Activated naive CD4-positive, alpha-beta T cell (primary cell): ENCODE measurements around the gene CD28.

ENCODE experiments used
- DNase-seq, 4 experiments: peaks; one replicate each; lab custom pipeline; 2025; lab: John Stamatoyannopoulos, UW

The CD28 gene

DNA sequence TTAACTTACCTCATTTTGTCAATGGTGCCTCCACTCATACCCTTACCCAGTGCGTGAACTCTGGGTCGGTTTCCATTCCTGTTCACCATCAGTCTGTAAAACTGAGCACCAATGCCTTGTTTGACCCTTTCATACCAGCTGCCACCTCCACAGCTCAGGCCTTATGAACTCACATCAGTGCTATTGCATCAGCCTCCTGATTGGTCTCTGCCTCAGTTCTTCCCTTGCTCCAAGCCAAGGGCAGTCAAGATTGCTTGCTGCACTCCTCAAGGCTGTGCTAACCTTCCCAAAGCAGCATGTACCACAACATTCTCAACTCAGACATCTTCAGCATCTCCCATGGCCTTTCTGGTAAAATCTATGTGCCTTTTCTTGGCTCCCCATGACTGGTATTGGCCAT is 9.3 kb downstream of the CD28 start:
- no peak for DNase-seq

DNA sequence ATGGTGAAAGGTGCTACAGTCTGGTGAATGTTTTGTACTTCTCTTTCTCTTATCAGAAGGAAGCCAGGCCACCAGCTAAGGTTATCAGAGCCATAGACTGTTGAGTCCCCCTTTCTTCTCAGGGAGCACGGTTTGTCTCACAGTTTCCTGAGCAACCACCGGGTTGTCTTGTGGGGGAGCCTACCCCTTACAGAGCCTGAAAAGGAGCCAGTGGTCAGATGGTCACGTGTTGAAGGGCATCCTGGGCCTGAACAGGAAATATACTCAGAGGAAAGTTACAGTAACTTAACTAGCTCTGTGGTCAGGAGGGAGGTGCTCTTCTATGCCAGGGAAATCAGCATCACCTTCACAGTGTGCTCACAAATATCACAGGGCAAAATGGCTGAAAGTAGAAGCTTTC is 11.6 kb downstream of the CD28 start:
- no peak for DNase-seq

DNA sequence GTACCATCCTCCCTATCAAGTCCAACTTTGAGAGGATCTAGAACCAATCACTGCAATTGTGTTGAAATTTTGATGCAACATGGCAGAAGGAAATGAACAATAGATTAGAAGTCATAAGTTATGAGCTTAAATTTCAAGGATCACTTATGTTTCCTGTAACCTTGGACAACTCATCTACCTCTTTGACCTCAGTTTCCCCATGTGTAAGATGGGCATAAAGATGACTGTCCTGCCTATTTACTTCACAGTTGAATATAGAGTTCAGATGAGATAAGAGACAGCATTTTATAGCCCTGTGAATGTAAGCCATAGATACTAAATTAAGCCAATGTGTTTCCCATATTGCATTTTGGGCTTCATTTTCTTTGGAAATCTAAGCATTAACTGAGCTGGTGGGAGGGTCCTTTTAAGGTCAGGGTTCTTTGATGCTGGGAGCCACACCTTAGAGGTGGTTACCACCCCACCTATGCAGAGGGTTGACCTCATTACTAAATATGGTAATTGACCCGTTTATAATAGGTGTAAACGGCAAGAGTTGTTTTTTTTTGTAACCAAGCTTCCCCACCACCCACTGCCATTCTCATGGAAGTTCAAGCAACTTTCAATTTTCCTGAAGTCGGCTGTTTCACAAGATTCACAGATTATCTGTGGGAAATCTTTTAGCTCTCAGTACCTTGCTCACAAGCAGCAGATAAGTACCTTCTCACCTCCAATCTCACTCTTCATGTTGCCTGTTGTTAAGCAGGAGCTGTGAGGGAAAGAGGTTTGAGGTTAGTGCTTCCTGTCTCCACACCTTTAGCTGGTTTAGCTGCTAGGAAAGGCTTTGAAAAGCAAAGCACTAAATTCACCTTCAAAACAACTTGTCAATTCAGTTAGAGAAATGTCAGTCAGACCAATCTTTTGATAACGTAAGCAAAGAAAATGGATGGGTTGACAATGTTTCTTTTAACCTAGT is 13.3 kb downstream of the CD28 start:
- DNase-seq: no peak

DNA sequence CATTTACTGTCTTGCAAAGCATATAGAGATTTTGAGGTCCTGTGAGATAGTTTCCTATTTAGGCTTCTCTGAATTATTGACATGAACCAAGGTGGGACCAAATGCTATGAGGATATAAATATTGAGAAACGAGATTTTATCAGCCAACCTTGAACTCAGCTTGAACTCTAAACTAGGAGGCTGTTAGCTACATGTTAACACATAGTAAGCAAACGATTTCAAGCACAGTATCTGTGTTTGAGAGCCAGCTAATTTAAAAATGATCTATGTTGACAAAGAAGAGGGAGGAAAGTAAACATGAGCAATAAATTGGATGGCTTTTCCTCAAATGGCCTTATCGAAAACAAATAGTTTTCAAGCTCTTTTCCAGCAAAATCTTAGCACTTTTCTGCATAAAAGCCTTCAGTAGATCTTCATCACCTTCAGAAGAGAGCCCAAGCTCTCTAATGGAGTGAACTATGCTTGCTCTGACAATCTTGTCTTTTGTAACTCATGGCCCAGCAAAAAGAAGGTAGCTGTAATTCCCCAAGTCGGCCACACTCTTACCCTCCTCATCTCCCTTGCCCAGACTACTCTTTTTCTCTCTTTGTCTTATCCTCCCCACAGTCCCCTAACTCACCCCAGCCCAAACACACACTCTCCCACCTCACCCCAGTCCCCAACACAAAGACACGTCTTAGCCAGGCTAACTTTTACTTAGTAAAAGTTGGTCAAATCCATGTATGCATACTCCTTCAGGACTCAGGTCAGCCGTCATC is 14.7 kb downstream of the CD28 start:
- no peak for DNase-seq

DNA sequence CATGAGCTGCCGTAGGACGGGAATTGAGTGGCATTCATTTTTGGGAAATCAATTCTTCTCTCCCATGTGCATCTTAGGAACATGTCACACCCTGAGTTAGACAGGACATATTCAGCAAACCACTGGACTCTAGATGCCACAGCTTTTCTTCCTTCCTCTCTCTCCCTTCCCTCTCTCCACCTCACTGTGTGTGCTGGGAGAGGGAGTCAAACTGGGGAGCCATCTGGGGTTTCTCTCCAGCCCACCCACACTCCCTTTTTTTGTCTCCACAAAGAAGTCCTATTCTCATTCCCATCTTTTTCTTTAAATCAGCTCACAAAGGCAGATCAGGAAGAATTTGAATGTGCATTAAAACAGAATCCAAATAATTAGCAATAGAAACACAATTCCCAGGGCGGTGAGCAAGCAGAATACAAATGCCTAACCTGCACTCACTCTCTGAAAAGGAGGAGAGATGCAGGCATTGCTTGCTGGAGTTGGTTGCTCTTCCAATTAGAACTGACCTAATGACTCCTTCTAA is 15.4 kb downstream of the CD28 start:
- DNase-seq: no peak

DNA sequence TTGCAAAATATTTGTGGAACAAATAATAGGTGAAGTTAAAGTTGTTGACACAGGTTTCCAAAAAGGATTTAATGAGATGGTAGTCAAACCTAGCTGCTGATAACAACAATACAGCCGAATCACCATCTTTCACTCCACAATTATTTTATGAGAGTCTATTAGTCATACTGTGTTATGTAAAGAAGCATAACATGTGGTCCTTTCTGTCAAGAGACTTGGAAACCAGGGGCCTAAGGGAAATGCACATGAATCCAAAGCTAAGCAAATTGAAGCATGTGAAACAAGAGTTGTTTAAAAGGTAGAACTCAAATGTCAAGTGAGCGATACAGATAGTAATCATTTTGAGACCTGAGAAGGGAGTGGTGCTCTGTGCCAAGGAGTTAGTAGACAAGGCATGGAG is 16.0 kb downstream of the CD28 start:
- no peak for DNase-seq

DNA sequence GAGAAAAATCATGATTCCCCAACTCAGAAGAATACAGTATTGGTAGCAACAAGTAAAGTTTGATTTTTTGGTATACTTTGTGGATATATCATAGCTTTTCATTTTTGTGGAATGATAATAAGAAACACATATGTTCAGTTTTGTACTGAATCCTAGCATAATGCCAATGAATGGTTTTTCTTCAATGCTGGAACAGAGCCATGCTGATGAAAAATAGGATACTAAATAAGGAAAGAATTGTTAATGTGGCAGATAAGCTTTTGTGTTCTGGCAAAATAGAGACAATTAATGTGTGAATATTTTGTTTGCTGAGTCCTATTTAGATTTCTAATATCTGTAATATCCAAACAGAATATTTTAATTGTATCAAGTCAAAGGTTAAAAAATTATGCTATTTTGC is 21.9 kb downstream of the CD28 start:
- DNase-seq: no peak

DNA sequence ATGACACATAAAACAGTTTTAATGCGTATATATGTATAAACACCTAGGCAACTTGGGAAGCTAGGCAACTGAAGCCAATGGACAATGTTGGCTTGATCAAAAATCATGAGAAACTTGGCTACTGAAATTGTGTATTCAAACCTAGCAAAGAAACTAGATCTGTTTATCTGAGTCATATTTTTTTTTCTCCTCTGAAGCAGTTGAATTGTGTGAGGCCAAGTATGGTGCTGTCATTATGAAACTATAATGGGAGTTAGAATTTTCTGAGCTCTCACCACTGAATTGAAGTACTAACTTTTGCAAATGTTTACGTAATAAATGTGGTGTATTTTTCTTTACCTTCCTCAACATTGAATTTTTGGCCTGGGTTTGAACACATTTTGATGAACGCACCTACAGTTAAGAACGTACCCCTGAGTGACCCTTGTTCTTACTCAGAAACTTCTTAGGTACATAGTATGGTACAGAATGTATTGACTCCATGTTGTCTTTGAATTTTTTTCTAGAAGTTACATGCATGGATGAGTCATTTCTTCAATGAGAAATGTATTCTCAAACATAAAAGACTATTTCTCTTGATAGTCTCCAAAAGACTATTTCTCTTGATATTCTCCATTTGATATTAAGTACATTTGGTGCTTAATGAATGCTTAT is 23.8 kb downstream of the CD28 start:
- no peak for DNase-seq

DNA sequence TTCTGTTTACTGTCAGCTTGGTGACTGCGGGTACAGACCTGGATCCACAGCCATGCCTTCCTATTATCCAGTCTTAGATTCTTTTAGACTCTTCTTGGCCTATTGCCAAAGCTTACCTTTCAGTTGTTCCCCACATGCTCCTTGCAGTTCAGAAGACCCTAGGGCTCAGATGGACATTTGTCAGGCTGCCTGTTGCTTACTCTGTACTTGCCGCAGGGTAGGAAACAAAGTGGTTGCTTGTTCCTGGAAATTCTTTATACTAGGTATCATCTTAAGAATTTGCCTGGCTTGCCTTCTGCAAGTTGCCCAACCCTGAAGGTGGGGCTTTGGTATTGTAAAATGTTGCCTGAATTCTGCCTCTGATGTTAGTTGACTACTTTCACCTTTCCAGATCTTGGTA is 24.4 kb downstream of the CD28 start:
- no peak for DNase-seq

DNA sequence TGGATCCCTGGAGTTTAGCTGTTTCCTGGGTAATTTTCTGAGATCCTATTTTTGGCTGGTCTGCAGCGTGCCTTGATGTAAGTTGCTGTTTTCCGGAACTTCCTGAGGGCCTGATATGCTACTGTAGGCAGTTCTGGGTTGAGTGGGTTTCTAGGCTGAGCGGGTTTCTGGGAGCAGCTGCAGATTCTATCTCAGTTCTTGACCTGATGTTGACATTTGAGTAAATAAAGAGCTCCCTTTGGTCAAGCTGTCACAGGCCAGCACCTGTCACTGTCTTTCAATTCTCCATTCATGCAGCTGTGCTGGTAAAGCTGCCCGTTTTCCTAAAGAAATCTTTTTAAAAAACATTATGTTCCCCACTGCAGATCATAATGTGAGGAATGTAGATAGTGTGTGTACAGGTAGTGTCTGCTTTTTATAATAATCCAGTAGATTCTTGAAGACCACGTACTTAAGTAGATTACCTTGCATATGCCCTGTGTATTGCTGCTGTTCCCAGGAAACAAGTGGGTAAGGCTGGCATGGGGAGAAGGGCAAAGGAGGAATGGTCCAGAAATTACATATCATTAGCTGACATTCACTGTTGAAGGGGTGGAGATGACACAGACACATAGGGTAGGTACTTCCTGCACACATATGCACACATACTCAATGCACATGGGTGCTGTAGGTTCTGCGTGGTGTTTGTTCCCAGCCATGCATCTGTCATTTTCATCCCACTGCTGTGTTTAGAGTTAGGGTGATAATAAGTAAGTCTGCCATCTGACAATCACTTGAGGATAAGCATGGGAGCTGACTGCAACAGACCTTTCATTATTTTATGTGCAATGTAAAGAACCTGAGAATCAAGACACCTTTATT is 25.9 kb downstream of the CD28 start:
- no peak for DNase-seq

DNA sequence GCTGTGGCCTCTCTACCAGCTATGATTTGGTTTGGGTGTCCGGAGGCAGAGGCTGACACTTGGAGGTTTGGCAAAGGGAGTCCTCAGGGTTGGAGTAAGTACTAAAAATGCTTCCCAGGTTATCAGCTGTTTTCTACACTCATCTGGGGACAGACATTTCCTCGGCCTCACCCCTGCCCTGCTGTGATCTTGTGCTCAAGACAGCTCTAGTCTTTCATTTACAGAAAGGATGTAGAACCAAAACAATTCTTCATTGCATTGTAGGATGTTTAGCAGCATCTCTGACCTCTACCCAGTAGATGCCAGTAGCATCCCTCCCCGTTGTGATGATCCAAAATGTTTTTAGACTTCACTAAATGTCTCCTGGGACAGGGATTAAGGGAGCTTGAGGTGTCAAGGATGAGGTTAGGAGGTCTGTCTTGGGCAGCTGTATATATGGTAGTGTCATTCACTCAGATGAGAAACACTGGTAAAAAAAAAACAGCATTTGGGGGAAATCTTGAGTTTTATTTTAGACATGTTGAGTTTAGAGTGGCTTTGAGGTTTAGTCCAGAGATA is 26.6 kb downstream of the CD28 start:
- DNase-seq: no peak

DNA sequence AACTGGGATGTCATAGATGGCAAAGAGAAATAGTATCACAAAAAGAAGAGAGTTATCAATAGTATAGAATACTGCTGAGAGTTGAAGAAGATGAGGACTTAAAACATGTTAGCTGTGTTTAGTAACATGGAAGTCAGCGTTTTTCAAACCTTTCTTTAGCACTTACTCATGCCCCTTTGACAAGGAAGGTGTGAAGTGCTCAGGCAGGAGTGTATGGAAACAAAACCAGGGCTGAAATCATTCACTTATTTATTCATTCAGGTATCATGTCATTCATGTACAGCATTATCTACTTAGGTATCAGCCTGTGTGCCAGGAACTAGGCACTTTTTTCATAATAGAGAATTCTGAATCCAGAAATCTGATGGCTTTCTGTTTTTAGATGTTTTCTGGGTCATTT is 27.2 kb downstream of the CD28 start:
- DNase-seq: no peak

DNA sequence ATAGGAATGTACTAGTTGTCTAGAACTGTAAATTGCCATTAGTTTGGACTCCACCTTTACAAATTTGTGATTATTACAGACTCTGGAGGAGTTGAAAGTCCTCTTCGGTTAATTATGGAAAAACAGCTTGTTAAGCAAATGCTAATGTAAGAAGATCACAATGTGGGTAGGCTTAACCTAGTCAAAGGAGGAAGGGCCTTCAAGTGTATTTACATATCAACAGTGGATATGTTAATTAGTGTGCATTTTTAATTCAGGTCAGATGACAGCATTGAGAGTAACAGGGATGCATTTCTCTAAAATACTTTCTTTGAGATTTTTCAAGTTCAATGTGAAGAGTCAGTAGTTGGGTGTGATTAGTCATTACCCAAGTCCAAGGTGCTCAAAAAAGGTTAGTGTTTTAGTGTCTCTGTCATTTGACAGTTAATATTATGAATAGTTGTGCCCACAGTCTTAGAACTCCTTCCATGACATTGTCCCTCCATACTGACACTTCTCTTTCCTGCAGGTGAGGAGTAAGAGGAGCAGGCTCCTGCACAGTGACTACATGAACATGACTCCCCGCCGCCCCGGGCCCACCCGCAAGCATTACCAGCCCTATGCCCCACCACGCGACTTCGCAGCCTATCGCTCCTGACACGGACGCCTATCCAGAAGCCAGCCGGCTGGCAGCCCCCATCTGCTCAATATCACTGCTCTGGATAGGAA is 28.0 kb downstream of the CD28 start:
- DNase-seq: no peak

DNA sequence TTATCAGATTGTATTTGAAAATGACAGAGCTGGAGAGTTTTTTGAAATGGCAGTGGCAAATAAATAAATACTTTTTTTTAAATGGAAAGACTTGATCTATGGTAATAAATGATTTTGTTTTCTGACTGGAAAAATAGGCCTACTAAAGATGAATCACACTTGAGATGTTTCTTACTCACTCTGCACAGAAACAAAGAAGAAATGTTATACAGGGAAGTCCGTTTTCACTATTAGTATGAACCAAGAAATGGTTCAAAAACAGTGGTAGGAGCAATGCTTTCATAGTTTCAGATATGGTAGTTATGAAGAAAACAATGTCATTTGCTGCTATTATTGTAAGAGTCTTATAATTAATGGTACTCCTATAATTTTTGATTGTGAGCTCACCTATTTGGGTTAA is 30.9 kb downstream of the CD28 start:
- no peak for DNase-seq

DNA sequence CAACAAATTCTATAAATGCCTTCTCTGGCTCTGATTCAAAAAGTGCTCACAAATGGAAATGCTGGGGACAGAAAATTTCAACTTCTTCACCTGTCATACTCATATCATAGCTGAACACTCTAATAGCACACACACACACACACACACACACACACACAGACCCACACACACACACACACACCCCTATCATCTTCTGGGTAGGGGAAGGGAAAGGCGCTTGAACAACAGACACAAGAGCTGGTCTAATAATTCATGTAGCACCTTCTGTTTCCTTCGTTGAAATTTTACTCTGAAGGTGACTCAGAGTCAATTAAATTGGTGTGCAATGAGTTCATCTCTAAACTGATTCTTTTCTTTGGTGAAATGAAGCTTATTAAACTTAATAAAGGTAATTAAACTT is 32.9 kb downstream of the CD28 start:
- DNase-seq: no peak

DNA sequence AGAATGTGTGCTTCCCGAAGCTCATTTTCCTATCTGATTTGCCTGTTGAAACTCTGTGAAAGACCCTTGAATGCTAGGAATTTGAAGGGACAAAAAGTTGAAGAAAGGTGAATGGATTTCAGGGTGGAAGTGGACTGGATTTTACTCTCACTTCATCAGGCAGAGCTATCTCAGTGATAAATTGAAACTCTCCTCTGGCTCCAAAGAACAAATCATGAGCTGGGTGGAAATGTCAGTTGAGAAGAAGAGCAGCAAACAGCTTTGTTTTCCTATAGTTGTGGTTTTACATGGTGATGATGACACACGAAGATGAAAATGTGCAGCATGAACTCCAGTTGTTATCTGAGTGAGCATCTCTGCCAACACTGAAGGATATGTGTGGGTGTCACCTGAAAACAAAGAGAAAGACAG is 34.4 kb downstream of the CD28 start:
- no peak for DNase-seq

DNA sequence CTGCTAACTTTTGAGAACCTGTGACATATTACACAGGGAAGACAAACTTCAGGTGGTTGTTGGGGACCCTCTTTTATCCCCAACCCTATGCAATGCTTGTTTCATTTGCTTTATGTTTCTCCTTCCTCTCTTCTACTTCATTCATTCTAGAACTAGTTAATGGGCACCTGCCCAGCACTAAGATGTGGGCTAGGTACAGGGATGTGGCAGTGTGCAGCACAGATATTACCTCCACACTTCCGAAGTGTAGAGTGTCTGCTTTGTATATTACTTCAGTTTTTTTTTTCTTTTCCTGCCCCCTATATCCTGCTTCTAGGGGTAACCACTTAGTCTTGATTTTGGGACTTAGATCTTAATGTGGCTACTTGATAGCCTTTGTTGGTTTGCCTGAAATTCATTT is 35.1 kb downstream of the CD28 start:
- DNase-seq: no peak

DNA sequence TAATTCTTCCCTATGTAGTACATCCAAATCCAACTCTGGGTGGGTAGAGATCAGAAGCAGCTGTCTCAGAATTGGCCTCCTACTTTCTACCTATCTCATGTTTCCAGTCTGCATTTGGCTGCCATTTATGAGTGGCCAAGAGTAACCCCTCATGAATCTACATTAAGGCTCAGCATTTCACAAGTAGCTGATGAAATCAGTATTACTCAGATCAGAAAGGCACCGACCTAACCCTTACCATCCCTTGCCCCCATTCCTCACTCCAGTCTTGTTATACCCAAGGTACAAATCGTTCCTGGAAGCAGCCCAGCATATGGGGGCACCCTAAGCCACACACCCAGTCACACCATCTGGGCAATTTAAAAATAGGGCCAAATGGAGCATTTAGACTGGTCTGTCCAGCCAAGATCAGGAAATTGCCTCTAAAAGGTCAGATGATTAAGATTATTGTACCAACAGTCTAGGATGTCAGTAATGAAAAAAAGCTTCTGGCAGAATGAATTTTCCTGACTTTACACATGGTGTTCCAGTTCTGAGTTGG is 37.1 kb downstream of the CD28 start:
- DNase-seq: no peak

DNA sequence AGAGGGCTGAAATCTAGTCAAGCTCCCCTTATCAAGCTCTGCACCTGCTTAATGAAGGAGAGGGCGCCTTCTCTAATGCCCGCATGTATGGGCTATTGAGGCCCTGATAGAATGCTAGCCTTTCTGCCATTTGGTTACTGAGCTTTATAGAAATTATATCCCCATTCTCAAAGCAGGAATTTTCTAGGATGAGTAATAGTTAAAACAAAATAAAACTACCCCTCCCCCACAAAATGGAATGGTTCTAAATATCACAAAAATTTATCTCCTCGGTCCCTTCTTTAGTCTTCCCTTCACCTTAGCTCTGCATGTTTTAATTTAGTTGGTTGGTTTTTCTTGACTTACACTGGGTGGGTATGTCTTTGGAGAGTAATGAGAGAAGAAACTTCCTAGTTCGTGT is 37.7 kb downstream of the CD28 start:
- DNase-seq: no peak

DNA sequence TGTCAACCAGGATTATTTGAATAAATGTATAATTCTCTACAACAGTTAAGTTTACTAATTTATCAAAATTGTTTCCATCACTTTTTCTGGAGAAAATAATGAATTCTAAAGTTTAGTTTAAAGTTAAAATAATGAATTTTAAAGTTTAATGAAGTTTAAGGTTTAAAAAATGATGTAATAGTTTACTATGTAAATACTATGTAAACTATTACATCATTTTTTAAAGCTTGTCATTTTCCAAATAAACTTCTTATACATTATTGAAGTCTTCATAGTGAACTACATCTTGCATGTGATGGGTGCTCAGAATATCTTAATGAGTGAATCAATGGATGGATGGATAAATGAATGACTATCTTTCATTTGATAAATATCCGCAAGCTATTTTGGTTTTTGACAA is 38.8 kb downstream of the CD28 start:
- DNase-seq: no peak
